Measurements from ENCODE around the gene MARCHF10. TPM values are rescaled to one million over a fixed set of nuclear protein-coding genes. Genes with fewer than 3 reads are reported as not detected.

The MARCHF10 gene
- total and polyA plus RNA-seq, 7 donors = 0.09 to 2.1 (median 0.71) TPM; not detected in 2

- Histone ChIP-seq H3K4me3 (no peak overlapping the region), H3K27ac (no peak overlapping the region), H3K36me3 (no peaks in the 10 kb centered on the region), H3K9me3 (no peaks in the 10 kb centered on the region), H3K27me3 (no peaks in the 10 kb centered on the region), H3K4me1 (no peaks in the 10 kb centered on the region)
- WGBS, 2 donors = 85 to 91% methylated on average over 1 of the region's 1 CpG
- TF ChIP-seq EP300 (IDR thresholded peaks at IDR 0.05) (no peak), POLR2AphosphoS5 (IDR thresholded peaks at IDR 0.05) (no peak), CTCF (IDR thresholded peaks at IDR 0.05) (no peak), POLR2A (IDR thresholded peaks at IDR 0.05) (no peak)
- DNase-seq = no peak
- intact Hi-C loops (cut with DNase I) = no loop called here
These were observed 88.5 kb downstream of the MARCHF10 start for GRCh38 chr17:62719586-62719985.

DNA sequence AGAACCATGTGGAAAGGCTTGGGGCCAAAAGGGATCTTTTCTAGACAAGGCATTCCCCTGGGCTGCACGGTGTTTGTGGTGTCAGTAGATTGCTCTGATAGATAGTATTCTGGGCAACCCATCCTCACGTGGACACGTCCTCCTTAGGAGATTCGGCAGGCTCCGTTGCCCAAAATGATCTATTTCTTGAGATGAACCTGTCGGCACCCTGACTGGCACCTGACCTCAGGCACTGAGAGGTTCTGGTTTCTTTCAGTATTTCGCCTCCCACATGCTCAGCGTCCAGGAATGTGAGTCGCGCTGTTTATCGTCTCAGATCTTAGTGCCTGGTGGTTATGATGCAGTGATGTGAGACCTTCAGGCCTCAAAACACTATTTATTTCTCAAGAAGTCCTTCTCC, 89.7 kb downstream of the MARCHF10 start:
- Histone ChIP-seq H3K27me3 (no peaks in the 10 kb centered on the region), H3K27ac (no peak overlapping the region), H3K9me3 (no peaks in the 10 kb centered on the region), H3K36me3 (no peaks in the 10 kb centered on the region), H3K4me3 (no peak overlapping the region), H3K4me1 (no peaks in the 10 kb centered on the region)
- DNase-seq = no peak
- WGBS, 2 donors = 79 to 85% methylated on average over 11 of the region's 11 CpGs
- intact Hi-C loops (cut with DNase I) = no loop called here
- TF ChIP-seq CTCF (IDR thresholded peaks at IDR 0.05) (no peak), POLR2A (IDR thresholded peaks at IDR 0.05) (no peak), EP300 (IDR thresholded peaks at IDR 0.05) (no peak), POLR2AphosphoS5 (IDR thresholded peaks at IDR 0.05) (no peak)

- intact Hi-C loops (cut with DNase I) = no loop called here
- H3K27ac ChIP-seq = no peak overlapping the region
- no peaks in the 10 kb centered on the region for H3K4me1 ChIP-seq
- H3K9me3 ChIP-seq = no peaks in the 10 kb centered on the region
- no peak overlapping the region for H3K4me3 ChIP-seq
- 85 to 92% methylated on average over 8 of the region's 8 CpGs for WGBS, 2 donors
- no peak for TF ChIP-seq CTCF (IDR thresholded peaks at IDR 0.05)
- TF ChIP-seq EP300 (IDR thresholded peaks at IDR 0.05) = no peak
- TF ChIP-seq POLR2AphosphoS5 (IDR thresholded peaks at IDR 0.05) = no peak
- TF ChIP-seq POLR2A (IDR thresholded peaks at IDR 0.05) = no peak
- no peaks in the 10 kb centered on the region for H3K27me3 ChIP-seq
- peak; percentile 26 for DNase-seq
- H3K36me3 ChIP-seq = no peaks in the 10 kb centered on the region
These were observed 90.2 kb downstream of the MARCHF10 start for GRCh38 chr17:62717889-62718288.

DNA sequence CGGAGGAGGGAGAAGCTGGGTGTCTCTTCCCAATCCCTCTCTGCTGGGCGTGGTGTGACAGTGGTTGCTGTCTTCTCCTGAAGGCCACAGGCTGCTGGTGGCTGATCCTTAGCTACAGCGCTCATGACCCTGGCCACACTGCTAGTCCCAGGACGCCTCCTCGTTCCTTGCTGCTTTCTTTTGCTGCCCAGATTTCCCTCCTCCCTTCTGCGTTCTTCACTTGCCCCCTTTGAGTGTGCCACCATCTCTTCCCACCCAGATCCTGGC, 90.6 kb downstream of the MARCHF10 start:
- WGBS, 2 donors = 92 to 94% methylated on average over 6 of the region's 6 CpGs
- TF ChIP-seq CTCF (IDR thresholded peaks at IDR 0.05) (no peak), EP300 (IDR thresholded peaks at IDR 0.05) (no peak), POLR2AphosphoS5 (IDR thresholded peaks at IDR 0.05) (no peak), POLR2A (IDR thresholded peaks at IDR 0.05) (no peak)
- Histone ChIP-seq H3K27me3 (no peaks in the 10 kb centered on the region), H3K9me3 (no peaks in the 10 kb centered on the region), H3K27ac (no peak overlapping the region), H3K4me3 (no peak overlapping the region), H3K36me3 (no peaks in the 10 kb centered on the region), H3K4me1 (no peaks in the 10 kb centered on the region)
- DNase-seq = no peak
- intact Hi-C loops (cut with DNase I) = no loop called here

- Histone ChIP-seq H3K27me3 (no peaks in the 10 kb centered on the region), H3K27ac (no peak overlapping the region), H3K9me3 (no peaks in the 10 kb centered on the region), H3K4me3 (no peak overlapping the region), H3K4me1 (no peaks in the 10 kb centered on the region), H3K36me3 (no peaks in the 10 kb centered on the region)
- TF ChIP-seq CTCF (IDR thresholded peaks at IDR 0.05) (no peak), POLR2A (IDR thresholded peaks at IDR 0.05) (no peak), POLR2AphosphoS5 (IDR thresholded peaks at IDR 0.05) (no peak), EP300 (IDR thresholded peaks at IDR 0.05) (no peak)
- no peak for DNase-seq
- 91 to 92% methylated on average over 23 of the region's 23 CpGs for WGBS, 2 donors
- intact Hi-C loops (cut with DNase I) = no loop called here
These were observed 91.1 kb downstream of the MARCHF10 start for GRCh38 chr17:62716834-62717588.
